ENCODE data around the gene PKP4.

GRCh38 chr2:158715357-158715756, 258.6 kb downstream of the PKP4 start:
- TF ChIP-seq POLR2A (IDR thresholded peaks at IDR 0.05) (no peak), CTCF (IDR thresholded peaks at IDR 0.05) (no peak), POLR2AphosphoS5 (IDR thresholded peaks at IDR 0.05) (no peak)
